OCI-LY3 (cell line): ENCODE measurements around the gene FAM210B.

Experiments used
- EZH2phosphoT487 ChIP-seq: fragments of 200-600 bp; shearing (Covaris generic); IDR thresholded peaks from 2 replicates; pipeline ENCODE4 v1.6.1; 2018; ENCODE audit warnings: antibody characterized with exemption, mixed run types, low read depth
- TF ChIP-seq, protein P1 (sequence below): fragments of 200-600, 300-600 bp; sonication (generic); IDR thresholded peaks from 2 replicates; pipeline ENCODE4 v1.5.1; 2014; ENCODE audit warnings: antibody characterized with exemption, low read length, low read depth

DNA sequence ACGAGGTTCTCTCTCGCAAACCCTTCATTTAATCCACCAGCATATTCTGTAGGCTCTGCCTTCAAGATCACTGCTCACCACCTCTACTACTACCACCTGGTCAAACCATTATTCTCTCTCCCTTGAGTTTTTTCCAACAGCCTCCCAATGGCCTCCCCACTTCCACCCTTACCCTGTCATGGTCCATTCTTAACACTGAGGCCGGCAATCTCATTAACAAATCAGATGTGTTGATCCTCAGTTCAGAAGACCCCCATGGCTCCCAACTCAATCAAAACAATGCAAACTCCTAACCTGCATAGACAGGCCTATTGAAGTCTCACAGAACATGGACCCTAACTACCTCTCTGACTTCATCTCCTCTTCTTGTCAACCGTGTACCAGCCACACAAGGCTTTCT lies 31.0 kb downstream of the FAM210B start:
- TF ChIP-seq, protein P1, sequence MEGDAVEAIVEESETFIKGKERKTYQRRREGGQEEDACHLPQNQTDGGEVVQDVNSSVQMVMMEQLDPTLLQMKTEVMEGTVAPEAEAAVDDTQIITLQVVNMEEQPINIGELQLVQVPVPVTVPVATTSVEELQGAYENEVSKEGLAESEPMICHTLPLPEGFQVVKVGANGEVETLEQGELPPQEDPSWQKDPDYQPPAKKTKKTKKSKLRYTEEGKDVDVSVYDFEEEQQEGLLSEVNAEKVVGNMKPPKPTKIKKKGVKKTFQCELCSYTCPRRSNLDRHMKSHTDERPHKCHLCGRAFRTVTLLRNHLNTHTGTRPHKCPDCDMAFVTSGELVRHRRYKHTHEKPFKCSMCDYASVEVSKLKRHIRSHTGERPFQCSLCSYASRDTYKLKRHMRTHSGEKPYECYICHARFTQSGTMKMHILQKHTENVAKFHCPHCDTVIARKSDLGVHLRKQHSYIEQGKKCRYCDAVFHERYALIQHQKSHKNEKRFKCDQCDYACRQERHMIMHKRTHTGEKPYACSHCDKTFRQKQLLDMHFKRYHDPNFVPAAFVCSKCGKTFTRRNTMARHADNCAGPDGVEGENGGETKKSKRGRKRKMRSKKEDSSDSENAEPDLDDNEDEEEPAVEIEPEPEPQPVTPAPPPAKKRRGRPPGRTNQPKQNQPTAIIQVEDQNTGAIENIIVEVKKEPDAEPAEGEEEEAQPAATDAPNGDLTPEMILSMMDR: no peak
- TF ChIP-seq EZH2phosphoT487: no peak
